Skeletal muscle cell (primary cell): ENCODE measurements around the gene ACADVL.

ENCODE experiments used
- DNase-seq: peaks from one replicate; pipeline ENCODE4 v3.0.0-alpha.2; 2010; ENCODE audit warnings: low read depth
- H3K4me3 ChIP-seq: 2 replicates; pipeline ENCODE4 v1.5.1; 2011; ENCODE audit warnings: low read depth, mild to moderate bottlenecking, control low read depth, low read length, moderate library complexity

The ACADVL gene

DNA sequence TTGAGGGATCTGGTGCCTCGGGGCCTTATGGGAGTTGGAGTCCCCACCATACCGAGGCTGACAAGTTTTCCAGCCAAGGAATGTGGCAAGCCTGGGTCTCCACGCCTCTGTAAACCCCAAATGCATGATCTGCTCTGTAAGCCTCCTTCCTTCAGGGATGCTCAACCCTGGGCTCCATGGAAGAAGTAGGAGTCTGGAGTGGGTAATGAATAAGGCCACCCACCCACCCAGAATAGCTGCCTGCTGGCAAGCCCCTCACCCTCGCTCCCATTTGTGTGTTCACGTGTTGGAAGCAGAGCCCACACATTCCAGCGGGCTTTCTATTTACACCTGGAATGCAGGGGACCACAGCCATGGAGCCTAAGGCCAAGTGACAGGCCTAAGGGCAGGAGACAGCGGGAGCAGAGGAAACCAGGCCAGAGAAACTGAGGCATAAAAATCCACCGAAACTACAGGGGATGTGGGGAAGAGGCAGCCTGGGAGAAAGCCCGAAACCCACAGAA, 4.6 kb upstream of the ACADVL start:
- peak overlapping the region; percentile 73 for H3K4me3 ChIP-seq
- DNase-seq = no peak

DNA sequence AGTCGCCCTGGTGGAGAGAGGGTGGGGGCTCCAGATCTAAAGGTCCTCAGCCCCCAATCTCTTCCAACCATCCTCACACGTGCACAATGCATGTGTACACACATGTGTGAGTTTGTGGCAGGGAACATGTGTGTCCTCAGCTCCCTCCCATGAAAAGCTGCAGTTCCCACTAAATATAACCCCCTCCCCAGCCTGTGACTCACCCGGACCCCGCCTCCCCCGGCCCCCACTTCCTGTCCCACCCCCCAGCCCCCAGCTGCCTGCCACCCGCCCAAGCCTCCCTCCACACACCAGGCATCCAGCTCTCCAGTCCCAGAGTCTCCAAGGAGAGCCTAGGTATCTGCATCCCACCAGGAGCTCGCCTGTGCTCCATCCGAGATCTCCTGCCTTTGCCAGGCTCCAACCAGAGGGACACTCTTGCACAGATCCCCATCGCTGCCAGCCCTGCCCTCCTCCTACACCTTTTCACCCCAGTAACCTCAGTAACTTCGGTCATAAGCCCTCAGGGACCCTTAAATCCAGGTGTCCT, 4.0 kb upstream of the ACADVL start:
- no peak for DNase-seq
- H3K4me3 ChIP-seq = peak overlapping the region; percentile 73

DNA sequence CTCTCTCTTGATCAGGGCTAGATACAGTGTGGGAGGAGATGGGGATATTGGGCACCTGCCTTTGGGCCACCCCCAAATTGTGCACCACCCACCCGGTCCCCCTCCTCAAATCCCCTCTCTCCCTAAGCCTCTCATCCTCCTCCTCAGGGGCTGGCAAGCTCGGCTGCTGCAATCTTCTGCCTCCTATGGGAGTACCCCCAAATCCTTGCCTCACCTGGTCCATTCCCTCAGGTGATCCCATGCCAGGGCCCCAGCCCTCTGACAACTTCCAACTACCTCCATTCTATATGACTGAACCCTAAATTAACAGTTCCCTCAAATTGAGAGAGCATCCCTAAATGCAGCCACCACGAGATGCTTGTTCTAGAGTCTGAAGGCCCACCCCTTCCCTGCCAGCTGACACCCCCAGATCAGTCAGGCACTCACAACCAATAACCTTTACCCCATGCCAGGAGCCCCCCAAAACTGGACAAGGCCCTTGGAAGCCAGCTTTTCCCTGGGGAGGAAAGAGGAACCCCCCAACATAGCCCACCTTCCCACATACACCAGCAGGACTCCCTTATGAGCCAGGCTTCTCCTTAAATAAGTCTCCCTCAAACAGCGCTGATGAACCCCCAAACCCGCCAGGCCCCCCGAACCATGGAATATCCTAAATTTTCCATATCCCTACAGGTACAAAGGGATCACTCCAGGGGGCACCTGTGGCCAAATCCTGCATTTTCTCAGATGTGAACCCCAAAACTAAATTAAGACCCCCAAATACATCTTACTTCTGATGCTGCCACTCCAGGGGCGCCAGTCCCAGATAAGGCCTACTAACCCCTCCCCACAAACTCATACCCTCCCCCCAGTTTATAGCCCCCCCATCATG, 3.3 kb upstream of the ACADVL start:
- DNase-seq = no peak
- peak overlapping the region; percentile 73 for H3K4me3 ChIP-seq

DNA sequence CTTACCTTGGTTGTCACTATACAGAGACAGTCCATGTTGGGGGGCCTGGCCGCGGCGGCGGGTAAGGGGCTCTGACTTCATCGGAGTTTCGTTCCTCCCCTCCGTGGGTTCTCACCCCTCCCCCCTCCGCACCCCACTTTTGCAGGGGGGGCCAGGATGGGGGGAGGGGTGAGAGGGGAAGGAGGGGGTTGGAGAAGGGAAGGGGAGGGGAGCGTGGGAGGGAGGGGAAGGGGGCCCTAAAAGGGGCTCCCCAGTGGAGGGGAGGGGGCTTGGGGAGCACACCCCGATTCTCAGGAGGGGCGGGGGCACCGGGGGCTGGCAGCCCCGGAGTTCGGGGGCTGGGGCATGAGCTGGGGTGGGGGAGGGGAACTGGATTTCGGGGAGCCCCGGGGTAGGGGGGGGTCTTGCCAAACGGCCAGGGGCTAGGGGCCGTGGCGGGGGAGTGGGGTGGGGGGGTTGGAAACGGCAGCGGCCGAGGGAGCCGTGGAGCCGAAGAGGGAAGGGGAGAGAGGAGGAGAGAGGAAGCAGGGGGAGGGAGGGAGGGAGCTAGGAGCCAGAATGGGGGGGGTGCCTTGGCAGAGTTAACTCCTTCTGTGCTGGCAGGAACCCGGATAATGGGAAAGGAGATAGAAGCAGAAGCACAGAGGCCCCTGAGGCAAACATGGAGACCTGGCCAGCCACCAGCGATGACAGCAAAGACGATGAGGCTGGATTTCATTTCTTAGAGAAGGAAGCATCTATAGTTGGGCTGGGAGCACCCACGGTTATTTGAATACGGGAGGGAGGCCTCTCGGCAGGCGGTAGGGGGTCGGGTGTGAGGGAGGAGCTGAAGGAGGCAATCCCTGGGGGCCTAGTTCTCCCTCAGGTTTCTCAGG, 2.4 kb upstream of the ACADVL start:
- H3K4me3 ChIP-seq = peak overlapping the region; percentile 73
- no peak for DNase-seq

DNA sequence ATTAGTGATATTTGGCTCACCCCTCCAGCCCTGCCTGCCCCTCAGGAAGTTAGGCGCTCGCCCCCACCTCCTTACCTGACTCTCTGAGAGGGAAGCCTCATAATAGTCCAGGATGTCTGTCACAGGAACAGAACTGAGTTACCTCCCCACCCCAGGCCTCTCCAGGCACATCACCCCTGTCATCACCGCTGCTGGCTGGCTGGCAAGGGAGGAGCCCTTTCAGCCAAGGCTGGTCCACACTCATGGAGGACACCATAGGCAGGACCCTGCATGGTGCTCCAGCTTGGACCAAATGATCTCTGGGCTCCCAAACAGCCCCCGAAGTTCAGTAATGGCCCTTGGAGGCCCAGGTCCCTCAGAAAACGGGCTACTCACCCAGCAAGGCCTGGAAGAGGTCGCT, 1.6 kb upstream of the ACADVL start:
- peak overlapping the region; percentile 73 for H3K4me3 ChIP-seq
- no peak for DNase-seq

DNA sequence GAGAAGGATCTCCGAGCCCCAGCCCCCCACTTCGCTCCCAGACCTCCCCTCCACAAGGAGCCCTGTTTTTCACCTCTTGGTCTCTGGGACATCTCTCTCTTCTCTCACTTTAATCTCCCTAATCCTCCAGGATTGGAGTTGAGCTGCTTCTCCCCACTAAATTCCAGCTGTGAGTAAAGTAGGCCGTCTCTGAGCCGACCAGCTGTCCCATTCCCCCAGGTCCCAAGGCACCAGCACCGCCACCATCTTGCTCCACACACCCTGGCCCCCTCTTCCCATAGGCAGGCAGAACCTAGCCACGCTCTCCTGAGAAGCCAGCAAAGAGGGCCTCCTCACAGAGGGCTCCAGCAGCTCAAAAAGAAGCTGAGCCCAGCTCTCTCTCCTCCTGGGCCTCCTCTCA, 980 bp upstream of the ACADVL start:
- H3K4me3 ChIP-seq = no peak overlapping the region

DNA sequence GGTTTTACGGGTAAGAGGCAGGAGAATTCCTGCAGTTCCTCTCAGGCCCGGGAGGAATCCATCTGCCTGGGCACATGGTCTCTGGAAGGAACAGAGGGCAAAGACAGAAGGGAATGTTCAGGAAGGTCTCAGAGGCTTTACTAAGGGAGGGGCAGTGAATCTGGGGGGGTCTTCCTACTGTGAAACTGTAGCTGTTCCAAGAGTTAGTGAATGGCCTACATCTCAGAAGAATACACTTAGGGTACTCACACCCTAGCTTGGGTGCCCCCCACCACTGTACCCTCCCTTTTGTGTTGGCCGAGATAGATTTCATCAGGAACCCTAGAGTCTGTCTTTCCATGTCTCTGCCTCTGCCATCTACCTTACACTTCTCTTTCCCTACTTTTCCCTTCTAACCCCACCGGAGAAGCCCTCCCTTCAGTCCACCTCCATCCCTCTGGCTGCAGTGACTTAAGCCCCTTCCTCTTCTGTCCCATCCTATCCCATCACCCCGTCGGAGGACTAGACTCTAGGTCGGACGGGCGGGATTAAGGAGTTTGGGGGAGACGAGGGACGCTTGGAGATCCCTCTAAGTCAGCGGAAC, 418 bp upstream of the ACADVL start:
- DNase-seq = no peak
- peak overlapping the region; percentile 85 for H3K4me3 ChIP-seq

More for the DNA sequence above, 980 bp upstream of the ACADVL start:
- no peak for DNase-seq

DNA sequence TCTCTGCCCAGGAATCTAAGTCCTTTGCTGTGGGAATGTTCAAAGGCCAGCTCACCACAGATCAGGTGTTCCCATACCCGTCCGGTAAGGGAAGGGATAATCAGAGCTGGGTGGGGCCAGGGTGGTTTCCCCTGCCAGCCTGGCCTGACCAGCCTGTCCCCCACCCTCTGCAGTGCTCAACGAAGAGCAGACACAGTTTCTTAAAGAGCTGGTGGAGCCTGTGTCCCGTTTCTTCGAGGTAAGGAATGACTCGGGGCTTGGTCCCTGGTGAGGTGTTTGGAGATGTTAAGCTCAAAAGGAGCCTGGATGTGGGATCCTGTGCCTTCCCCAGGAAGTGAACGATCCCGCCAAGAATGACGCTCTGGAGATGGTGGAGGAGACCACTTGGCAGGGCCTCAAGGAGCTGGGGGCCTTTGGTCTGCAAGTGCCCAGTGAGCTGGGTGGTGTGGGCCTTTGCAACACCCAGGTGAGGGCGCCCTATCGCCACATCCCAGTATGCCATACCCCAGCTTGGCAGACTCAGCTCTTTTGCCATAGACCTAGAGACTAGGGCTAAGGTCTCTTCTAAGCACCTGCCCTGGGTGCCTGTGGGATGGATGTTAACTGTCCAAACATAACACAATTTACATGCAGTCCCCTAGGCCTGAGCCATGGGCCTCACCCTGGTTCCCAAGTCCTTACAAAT, 997 bp downstream of the ACADVL start:
- peak overlapping the region; percentile 85 for H3K4me3 ChIP-seq
- DNase-seq = no peak

DNA sequence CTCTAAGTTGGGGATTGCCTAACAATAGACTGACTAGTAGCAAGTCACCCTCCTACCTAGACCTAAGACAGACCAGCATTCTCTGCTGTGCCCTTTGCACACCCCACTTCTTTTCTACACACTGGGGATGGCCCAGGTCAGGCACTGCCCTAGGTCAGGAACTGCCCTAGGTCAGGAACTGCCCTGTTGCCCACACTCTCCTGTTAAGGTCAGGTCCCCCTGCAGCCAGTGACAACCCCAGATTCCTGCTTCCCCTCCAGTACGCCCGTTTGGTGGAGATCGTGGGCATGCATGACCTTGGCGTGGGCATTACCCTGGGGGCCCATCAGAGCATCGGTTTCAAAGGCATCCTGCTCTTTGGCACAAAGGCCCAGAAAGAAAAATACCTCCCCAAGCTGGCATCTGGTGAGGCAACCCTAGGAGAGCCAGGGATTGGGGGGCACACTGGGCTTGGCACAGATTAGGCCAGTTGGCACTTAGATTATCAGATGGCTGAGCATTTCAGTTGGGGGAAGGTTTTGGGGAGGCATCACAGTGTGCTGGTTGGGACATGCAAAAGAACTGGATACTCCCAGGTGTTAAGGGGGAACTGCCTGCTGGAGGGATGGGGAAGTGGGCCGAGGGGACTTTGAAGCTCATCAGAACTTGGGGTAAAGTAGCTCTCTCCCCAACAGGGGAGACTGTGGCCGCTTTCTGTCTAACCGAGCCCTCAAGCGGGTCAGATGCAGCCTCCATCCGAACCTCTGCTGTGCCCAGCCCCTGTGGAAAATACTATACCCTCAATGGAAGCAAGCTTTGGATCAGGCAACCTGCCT, 1.7 kb downstream of the ACADVL start:
- no peak for DNase-seq
- no peak overlapping the region for H3K4me3 ChIP-seq

DNA sequence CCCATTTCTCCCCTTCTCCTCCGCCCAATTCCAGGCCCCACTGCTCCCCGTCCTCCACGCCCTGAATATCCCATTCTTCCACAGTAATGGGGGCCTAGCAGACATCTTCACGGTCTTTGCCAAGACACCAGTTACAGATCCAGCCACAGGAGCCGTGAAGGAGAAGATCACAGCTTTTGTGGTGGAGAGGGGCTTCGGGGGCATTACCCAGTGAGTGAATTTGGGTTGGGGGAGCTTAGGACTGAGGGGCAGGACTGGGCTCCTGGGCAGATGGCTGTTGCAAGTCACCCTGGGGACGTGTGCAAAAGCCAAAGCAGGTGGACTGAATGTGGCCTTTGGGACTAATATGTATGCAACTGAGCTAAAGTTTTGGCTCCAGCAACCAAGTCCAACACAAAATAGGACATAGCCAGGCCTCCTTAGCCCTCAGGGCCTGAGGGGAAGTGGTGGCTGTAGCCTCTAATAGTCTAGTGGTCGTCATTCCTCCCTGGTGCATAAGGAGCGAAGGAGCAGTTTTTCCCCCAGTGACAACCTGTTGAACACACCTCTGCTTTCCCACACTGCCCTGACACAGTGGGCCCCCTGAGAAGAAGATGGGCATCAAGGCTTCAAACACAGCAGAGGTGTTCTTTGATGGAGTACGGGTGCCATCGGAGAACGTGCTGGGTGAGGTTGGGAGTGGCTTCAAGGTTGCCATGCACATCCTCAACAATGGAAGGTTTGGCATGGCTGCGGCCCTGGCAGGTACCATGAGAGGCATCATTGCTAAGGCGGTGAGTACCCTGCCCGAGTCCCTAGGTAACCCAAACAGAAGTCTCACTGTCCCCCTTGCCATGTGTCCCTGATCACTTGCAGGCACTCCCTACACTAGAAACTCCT, 2.6 kb downstream of the ACADVL start:
- DNase-seq = no peak
- no peak overlapping the region for H3K4me3 ChIP-seq

DNA sequence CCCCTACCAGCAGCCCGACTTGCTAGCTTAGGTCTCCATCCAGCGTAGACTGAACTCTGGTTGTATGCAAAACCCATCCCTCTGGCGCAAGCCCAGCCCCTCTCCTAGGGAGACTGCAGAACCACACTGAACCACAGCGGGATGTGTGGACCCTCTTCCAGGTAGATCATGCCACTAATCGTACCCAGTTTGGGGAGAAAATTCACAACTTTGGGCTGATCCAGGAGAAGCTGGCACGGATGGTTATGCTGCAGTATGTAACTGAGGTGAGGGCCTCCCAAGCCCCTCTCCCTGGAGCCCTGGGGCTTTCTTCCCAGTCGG, 3.2 kb downstream of the ACADVL start:
- DNase-seq = no peak
- H3K4me3 ChIP-seq = no peak overlapping the region

DNA sequence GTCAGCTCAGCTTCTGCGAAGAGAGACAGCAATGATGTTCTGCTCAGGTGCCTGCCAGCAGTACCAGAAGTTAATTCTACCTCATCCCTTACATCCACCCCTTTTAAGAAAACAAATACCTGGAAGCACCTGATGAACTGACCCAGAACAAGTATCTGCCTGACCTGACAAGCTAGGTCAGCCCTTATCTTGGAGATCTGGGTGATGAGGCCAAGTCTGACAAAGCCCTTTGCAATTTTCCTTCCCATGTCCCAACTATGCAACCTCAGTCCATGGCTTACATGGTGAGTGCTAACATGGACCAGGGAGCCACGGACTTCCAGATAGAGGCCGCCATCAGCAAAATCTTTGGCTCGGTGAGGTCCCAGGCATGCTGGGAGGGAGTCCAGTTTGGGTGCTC, 3.6 kb downstream of the ACADVL start:
- DNase-seq = no peak

DNA sequence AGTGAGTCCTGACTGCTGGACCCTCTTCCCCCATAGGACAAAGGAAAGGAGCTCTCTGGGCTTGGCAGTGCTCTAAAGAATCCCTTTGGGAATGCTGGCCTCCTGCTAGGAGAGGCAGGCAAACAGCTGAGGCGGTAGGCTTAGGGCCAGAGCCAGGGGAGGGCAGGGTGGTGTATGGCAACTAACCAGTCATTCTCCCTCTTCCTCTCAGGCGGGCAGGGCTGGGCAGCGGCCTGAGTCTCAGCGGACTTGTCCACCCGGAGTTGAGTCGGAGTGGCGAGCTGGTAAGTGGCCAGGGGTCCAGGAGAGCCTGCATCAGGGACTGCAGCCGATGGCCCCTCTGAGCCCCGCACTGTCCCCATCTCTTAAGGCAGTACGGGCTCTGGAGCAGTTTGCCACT, 4.4 kb downstream of the ACADVL start:
- no peak for DNase-seq
- H3K4me3 ChIP-seq = no peak overlapping the region

More for the DNA sequence above, 3.6 kb downstream of the ACADVL start:
- no peak overlapping the region for H3K4me3 ChIP-seq

DNA sequence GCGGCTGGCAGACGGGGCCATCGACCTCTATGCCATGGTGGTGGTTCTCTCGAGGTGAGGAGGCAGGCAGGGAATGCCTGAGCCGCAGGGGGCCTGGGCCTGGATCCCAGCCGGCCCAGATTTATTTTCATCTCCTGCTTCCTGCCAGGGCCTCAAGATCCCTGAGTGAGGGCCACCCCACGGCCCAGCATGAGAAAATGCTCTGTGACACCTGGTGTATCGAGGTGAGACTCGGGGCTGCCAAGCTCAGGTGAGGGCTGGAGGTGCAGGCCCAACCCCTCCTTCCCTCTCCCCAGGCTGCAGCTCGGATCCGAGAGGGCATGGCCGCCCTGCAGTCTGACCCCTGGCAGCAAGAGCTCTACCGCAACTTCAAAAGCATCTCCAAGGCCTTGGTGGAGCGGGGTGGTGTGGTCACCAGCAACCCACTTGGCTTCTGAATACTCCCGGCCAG, 4.9 kb downstream of the ACADVL start:
- DNase-seq = no peak
- H3K4me3 ChIP-seq = no peak overlapping the region

DNA sequence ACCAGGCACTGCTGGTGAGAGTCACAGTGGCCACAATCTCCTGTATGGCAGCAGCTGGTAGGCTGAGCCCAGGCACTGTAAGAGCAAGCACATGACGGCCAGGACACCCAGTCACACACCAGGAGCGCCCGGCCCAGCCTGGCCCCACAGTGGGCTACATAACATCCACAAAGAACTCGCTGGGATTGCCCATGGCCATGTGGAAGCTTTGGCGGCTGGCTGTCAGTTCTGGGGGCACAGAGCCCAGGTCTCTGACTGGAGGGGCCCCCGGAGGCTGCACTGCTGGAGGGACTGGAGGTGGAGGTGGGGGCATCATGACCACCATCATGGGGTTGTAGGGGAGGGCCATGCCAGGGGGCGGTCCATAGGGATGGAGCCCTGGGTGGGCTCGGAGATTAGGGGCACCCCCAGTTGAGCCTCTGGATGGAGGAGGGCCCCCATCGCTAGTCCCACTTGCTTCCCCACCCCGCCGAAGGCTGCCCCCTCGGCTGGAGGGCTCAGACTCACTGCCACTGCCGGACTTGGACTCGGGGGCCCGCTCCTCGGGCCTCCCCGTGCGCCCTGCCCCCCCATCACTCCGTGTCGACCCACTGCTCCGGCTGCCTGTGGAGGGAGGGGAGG, 6.1 kb downstream of the ACADVL start:
- H3K4me3 ChIP-seq = no peak overlapping the region
- no peak for DNase-seq

DNA sequence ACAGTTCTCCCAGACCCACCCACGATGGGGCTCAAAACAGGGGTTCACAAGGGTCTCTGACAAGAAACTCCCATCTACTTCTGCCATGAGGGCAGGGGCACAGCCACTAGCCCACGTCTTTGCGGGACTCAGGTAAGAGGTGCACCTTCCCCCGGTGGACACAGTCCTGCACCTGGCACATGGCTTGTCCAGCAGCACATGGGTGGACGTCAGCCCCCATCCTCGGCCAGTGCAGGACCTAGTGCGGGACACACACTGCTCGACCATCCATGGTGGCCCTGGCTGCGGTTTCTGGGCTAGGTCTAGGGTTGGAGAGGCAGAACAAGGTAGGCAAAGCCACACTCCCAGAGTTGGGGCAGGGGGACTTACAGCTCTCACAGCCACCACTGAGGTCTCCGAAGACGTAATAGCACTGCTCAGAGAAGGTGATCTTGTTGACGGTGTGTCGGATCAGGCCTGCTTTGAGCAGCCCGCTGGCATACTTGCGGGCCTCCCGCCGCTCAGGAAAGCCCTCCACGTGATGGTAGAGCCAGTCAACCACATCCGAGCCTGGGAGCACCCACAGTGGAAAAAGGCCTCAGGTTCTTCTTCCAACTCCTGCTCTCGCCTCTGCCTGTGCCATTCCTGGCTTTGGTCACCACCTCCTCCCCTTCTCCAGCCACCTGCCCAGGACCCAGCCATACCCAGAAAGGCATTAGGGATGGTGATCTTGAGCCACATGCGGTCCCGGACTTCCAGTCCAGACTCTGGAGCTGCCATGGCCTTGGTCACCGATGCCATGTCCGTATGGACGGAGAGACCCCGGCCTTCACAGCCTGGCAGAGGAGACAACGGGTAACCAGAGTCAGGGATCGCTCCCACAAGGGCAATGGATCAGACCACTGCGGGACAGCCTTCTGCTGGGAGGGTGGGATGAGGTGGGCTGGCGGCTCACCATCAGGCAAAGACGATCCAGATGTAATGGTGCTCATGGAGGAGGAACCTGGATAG, 7.3 kb downstream of the ACADVL start:
- no peak for DNase-seq
- H3K4me3 ChIP-seq = no peak overlapping the region
